Brain pericyte (primary cell): Measurements from ENCODE around the gene PPP1R7.
"Not testable (repeated sequence)": the region's sequence is repeated elsewhere in the genome, so short reads cannot be mapped to it uniquely, and the experiment has no call there.

Experiments
- DNase-seq: peaks from one replicate; pipeline ENCODE4 v3.0.0-alpha.2; 2012; ENCODE audit warnings: low read depth, low spot score

The PPP1R7 gene

GRCh38 chr2:241149925-241150659, at the start of gene PPP1R7:
Gene PPP1R7, plus strand, starts transcription at chr2:241150467. Its CDS starts 29 bp downstream, at chr2:241150496.
- peak; percentile 73 for DNase-seq

- peak; percentile 68 for DNase-seq
Measured at GRCh38 chr2:241102239-241102803, 47.9 kb upstream of the PPP1R7 start, which contains the start of gene MTERF4. Gene MTERF4, minus strand, starts transcription at chr2:241102287. Its CDS starts 14 bp downstream, at chr2:241102273.

GRCh38 chr2:241103176-241103595, 47.1 kb upstream of the PPP1R7 start:
- DNase-seq = no peak

GRCh38 chr2:241104611-241105010, 45.7 kb upstream of the PPP1R7 start:
- not testable (repeated sequence) for DNase-seq

- no peak for DNase-seq
Measured at GRCh38 chr2:241105641-241106040, 44.6 kb upstream of the PPP1R7 start.

- no peak for DNase-seq
Measured at GRCh38 chr2:241107031-241107783, 43.1 kb upstream of the PPP1R7 start.

- DNase-seq = no peak
Measured at GRCh38 chr2:241108271-241109209, 41.7 kb upstream of the PPP1R7 start.

GRCh38 chr2:241109210-241110088, 40.8 kb upstream of the PPP1R7 start:
- DNase-seq = no peak

- no peak for DNase-seq
Measured at GRCh38 chr2:241110089-241110606, 40.1 kb upstream of the PPP1R7 start.

GRCh38 chr2:241110607-241111439, 39.4 kb upstream of the PPP1R7 start:
- no peak for DNase-seq

GRCh38 chr2:241111440-241111805, 38.8 kb upstream of the PPP1R7 start:
- no peak for DNase-seq

GRCh38 chr2:241112046-241112445, 38.2 kb upstream of the PPP1R7 start:
- no peak for DNase-seq

GRCh38 chr2:241112592-241112991, 37.7 kb upstream of the PPP1R7 start:
- DNase-seq = no peak

- DNase-seq = no peak
Measured at GRCh38 chr2:241114836-241115235, 35.4 kb upstream of the PPP1R7 start.

- no peak for DNase-seq
Measured at GRCh38 chr2:241115361-241115760, 34.9 kb upstream of the PPP1R7 start.

- DNase-seq = no peak
Measured at GRCh38 chr2:241116606-241117560, 33.4 kb upstream of the PPP1R7 start.

GRCh38 chr2:241118737-241119505, 31.3 kb upstream of the PPP1R7 start:
- DNase-seq = no peak
